Upper lobe of left lung (tissue), 6 donors: ENCODE data around the gene MYO15B. TPM values are rescaled to one million over a fixed set of nuclear protein-coding genes. Genes with fewer than 3 reads are reported as not detected.

Experiments used
- ATAC-seq, 2 donors: fragments of 200-7000 bp; cut with Tn5 transposase; one replicate each; pipeline ENCODE4 v1.9.1; 2022; ENCODE audit warnings: mild to moderate bottlenecking in 2 of 2, moderate library complexity in 2 of 2; ENCODE audit not compliant: low FRiP score in 2 of 2
- DNase-seq, 2 donors: peaks; one replicate each; pipeline ENCODE4 v3.0.0-alpha.2; 2019 to 2020
- H3K27ac ChIP-seq, 4 donors: fragments of 200-600 bp; sonication (generic); one replicate each; pipeline ENCODE4 v1.5.1; 2016 to 2019
- H3K27me3 ChIP-seq, 4 donors: fragments of 200-600 bp; sonication (generic); one replicate each; pipeline ENCODE4 v1.5.1; 2017 to 2019
- H3K36me3 ChIP-seq, 4 donors: fragments of 200-600 bp; sonication (generic); one replicate each; pipeline ENCODE4 v1.5.1; 2016 to 2019
- H3K4me1 ChIP-seq, 4 donors: fragments of 200-600 bp; sonication (generic); one replicate each; pipeline ENCODE4 v1.5.1; 2018 to 2019
- H3K4me3 ChIP-seq, 4 donors: fragments of 200-600 bp; sonication (generic); one replicate each; pipeline ENCODE4 v1.5.1; 2017 to 2019; ENCODE audit warnings: mild to moderate bottlenecking in 2 of 4, moderate library complexity in 1 of 4
- H3K9me3 ChIP-seq, 4 donors: fragments of 200-600 bp; sonication (generic); one replicate each; pipeline ENCODE4 v1.5.1; 2018 to 2019
- CTCF ChIP-seq, 6 experiments: fragments of 450-650 bp in 4 of 6; fragments of 200-600 bp in 2 of 6; sonication (generic) in 2 of 6; IDR thresholded peaks; one replicate each; pipeline ENCODE4 v1.5.1; 2016 to 2019; ENCODE audit warnings: antibody characterized with exemption in 6 of 6
- EP300 ChIP-seq, 4 donors: sonication (generic); formaldehyde crosslinking; IDR thresholded peaks; one replicate each; pipeline ENCODE4 v1.5.1; 2017; ENCODE audit warnings: antibody characterized with exemption in 4 of 4, control low read depth in 2 of 4
- POLR2A ChIP-seq, 4 donors: fragments of 450-650 bp; IDR thresholded peaks; one replicate each; pipeline ENCODE4 v1.5.1; 2016 to 2017; ENCODE audit warnings: antibody characterized with exemption in 4 of 4, mild to moderate bottlenecking in 2 of 4
- POLR2AphosphoS5 ChIP-seq, 2 donors: sonication (generic); formaldehyde crosslinking; IDR thresholded peaks; one replicate each; pipeline ENCODE4 v1.5.1; 2017; ENCODE audit warnings: antibody characterized with exemption in 2 of 2
- WGBS, 2 donors: methylation state at CpG; one replicate each; pipeline ENCODE4 v1.1.5; 2017 to 2018; 5-methylcytosine and 5-hydroxymethylcytosine counted together
- total RNA-seq, 6 donors: library from RNA; depleted of rRNA in 4 of 6; stranded (reverse); fragments of >200 nt in 4 of 6; gene quantifications; one replicate each; pipeline versions ENCODE4 v1.1.0 to v1.2.1, GENCODE V29; 2016 to 2021
- donor health status: DM: no; HTN: no; CAD: no; lungs with moderate emphysema.
- donor health status: DM: no; HTN: yes; CAD: no; lungs with severe emphysema.

The MYO15B gene
- total RNA-seq, 6 donors from 2014 or later: 89.8 to 592 (median 183) TPM

- Histone ChIP-seq H3K36me3 (peaks cover 0 to 8% (median 0%) of the 10 kb centered on the region in 4 donors), H3K27ac (peak overlapping the region in 1 of 4 donors; percentile 44), H3K27me3 (no peaks in the 10 kb centered on the region), H3K4me1 (peaks cover 0 to 14% (median 3%) of the 10 kb centered on the region in 4 donors), H3K4me3 (no peak overlapping the region), H3K9me3 (no peaks in the 10 kb centered on the region)
- 75 to 89% methylated on average over 9 to 12 of the region's 15 CpGs for WGBS, 2 donors
- no peak for DNase-seq
- no peak for TF ChIP-seq CTCF (IDR thresholded peaks at IDR 0.05)
- no peak for TF ChIP-seq POLR2AphosphoS5 (IDR thresholded peaks at IDR 0.05)
- TF ChIP-seq EP300 (IDR thresholded peaks at IDR 0.05): no peak
- TF ChIP-seq POLR2A (IDR thresholded peaks at IDR 0.05): no peak
- ATAC-seq: no peak
Observed at GRCh38 chr17:75542728-75543336, 44.8 kb upstream of the MYO15B start.

GRCh38 chr17:75544250-75544649 is 43.4 kb upstream of the MYO15B start:
- H3K27ac ChIP-seq: no peak overlapping the region
- H3K9me3 ChIP-seq: no peaks in the 10 kb centered on the region
- WGBS, 2 donors: 72 to 82% methylated on average over 8 of the region's 8 CpGs
- H3K4me3 ChIP-seq: no peak overlapping the region
- H3K36me3 ChIP-seq: peaks cover 0 to 4% (median 0%) of the 10 kb centered on the region in 4 donors
- H3K27me3 ChIP-seq: no peaks in the 10 kb centered on the region
- DNase-seq: no peak
- ATAC-seq: no peak
- H3K4me1 ChIP-seq: peaks cover 0 to 14% (median 9%) of the 10 kb centered on the region in 4 donors
- no peak for TF ChIP-seq EP300 (IDR thresholded peaks at IDR 0.05)
- no peak for TF ChIP-seq POLR2AphosphoS5 (IDR thresholded peaks at IDR 0.05)
- no peak for TF ChIP-seq CTCF (IDR thresholded peaks at IDR 0.05)
- TF ChIP-seq POLR2A (IDR thresholded peaks at IDR 0.05): no peak

- Histone ChIP-seq H3K4me3 (no peak overlapping the region), H3K27ac (no peak overlapping the region), H3K27me3 (no peaks in the 10 kb centered on the region), H3K9me3 (no peaks in the 10 kb centered on the region), H3K36me3 (peaks cover 0 to 4% (median 0%) of the 10 kb centered on the region in 4 donors), H3K4me1 (peaks cover 0 to 23% (median 9%) of the 10 kb centered on the region in 4 donors)
- no peak for TF ChIP-seq POLR2A (IDR thresholded peaks at IDR 0.05)
- no peak for TF ChIP-seq CTCF (IDR thresholded peaks at IDR 0.05)
- no peak for TF ChIP-seq EP300 (IDR thresholded peaks at IDR 0.05)
- no peak for TF ChIP-seq POLR2AphosphoS5 (IDR thresholded peaks at IDR 0.05)
- no peak for ATAC-seq
- DNase-seq: no peak
- WGBS, 2 donors: 90 to 93% methylated on average over 8 to 13 of the region's 13 CpGs
Observed at GRCh38 chr17:75546181-75546580, 41.4 kb upstream of the MYO15B start.

- DNase-seq (no peak), ATAC-seq (no peak)
- peaks cover 0 to 21% (median 7%) of the 10 kb centered on the region in 4 donors for H3K4me1 ChIP-seq
- 89 to 100% methylated on average over 4 to 9 of the region's 9 CpGs for WGBS, 2 donors
- no peak overlapping the region for H3K27ac ChIP-seq
- no peak overlapping the region for H3K4me3 ChIP-seq
- TF ChIP-seq CTCF (IDR thresholded peaks at IDR 0.05) (no peak), EP300 (IDR thresholded peaks at IDR 0.05) (no peak), POLR2AphosphoS5 (IDR thresholded peaks at IDR 0.05) (no peak), POLR2A (IDR thresholded peaks at IDR 0.05) (no peak)
- H3K27me3 ChIP-seq: no peaks in the 10 kb centered on the region
- H3K9me3 ChIP-seq: no peaks in the 10 kb centered on the region
- peaks cover 0 to 4% (median 0%) of the 10 kb centered on the region in 4 donors for H3K36me3 ChIP-seq
Observed at GRCh38 chr17:75547091-75547490, 40.5 kb upstream of the MYO15B start.

GRCh38 chr17:75548813-75549212 is 38.8 kb upstream of the MYO15B start:
- peak overlapping the region; percentile 38 to 89 (median 85) for H3K27ac ChIP-seq
- peaks cover 0 to 22% (median 14%) of the 10 kb centered on the region in 4 donors for H3K4me1 ChIP-seq
- ATAC-seq (peak in 1 of 2 donors; percentile 1), DNase-seq (no peak)
- H3K36me3 ChIP-seq: peaks cover 0 to 1% (median 0%) of the 10 kb centered on the region in 4 donors
- no peak overlapping the region for H3K4me3 ChIP-seq
- no peak for TF ChIP-seq POLR2AphosphoS5 (IDR thresholded peaks at IDR 0.05)
- TF ChIP-seq POLR2A (IDR thresholded peaks at IDR 0.05): no peak
- no peak for TF ChIP-seq CTCF (IDR thresholded peaks at IDR 0.05)
- TF ChIP-seq EP300 (IDR thresholded peaks at IDR 0.05): no peak
- H3K27me3 ChIP-seq: no peaks in the 10 kb centered on the region
- WGBS, 2 donors: 74 to 87% methylated on average over 4 to 5 of the region's 5 CpGs
- H3K9me3 ChIP-seq: no peaks in the 10 kb centered on the region
